IMR-90 (cell line): ENCODE results near the gene STAC. TPM values are rescaled to one million over a fixed set of nuclear protein-coding genes. Genes with fewer than 3 reads are reported as not detected.

Source experiments
- ATAC-seq: fragments of 200-7000 bp; cut with Tn5 transposase; 2 replicates; pipeline ENCODE4 v1.9.1; 2020; ENCODE audit warnings: low read depth, mild to moderate bottlenecking, moderate library complexity
- BruUV-seq: library from RNA; stranded (reverse); fragments of 400-500 nt; replicated peaks from 2 replicates; lab custom pipeline; 2021; lab: Mats Ljungman, UMichigan
- CTCF ChIA-PET: fragments of 300-600 bp; formaldehyde crosslinking; extraction: SDS; loops from one replicate; lab custom pipeline; 2021; ENCODE audit warnings: antibody characterized with exemption; lab: Yijun Ruan, JAX
- POLR2A ChIA-PET: fragments of 300-600 bp; sonication (Branson Sonifier 250); formaldehyde crosslinking; loops from one replicate; lab custom pipeline; 2022; ENCODE audit warnings: antibody characterized with exemption; ENCODE audit not compliant: unreplicated experiment; lab: Charles Lee
- DNase-seq: peaks from one replicate; pipeline ENCODE4 v3.0.0; 2013
- H2AFZ ChIP-seq: replicated peaks from 2 replicates; pipeline ENCODE3; 2013; ENCODE audit warnings: low read length, mild to moderate bottlenecking; ENCODE audit not compliant: poor library complexity
- H2AK5ac ChIP-seq: 2 replicates; pipeline ENCODE4 v1.6.1; 2013; ENCODE audit warnings: low read depth, low read length, inconsistent platforms
- H2AK9ac ChIP-seq: replicated peaks from 2 replicates; pipeline ENCODE3; 2013; ENCODE audit warnings: mild to moderate bottlenecking, low read depth, low read length, moderate library complexity; ENCODE audit not compliant: poor library complexity
- H2BK120ac ChIP-seq: 2 replicates; pipeline ENCODE4 v1.6.1; 2013; ENCODE audit warnings: low read depth, low read length, inconsistent platforms
- H2BK15ac ChIP-seq: 3 replicates; pipeline ENCODE4 v1.6.1; 2013; ENCODE audit warnings: low read depth, low read length, inconsistent platforms
- H2BK20ac ChIP-seq: 2 replicates; pipeline ENCODE4 v1.6.1; 2013; ENCODE audit warnings: low read depth, mild to moderate bottlenecking, inconsistent platforms, low read length, moderate library complexity
- H2BK5ac ChIP-seq: 2 replicates; pipeline ENCODE4 v1.6.1; 2013; ENCODE audit warnings: mild to moderate bottlenecking, low read depth, low read length, inconsistent platforms; ENCODE audit not compliant: poor library complexity, severe bottlenecking
- H3K14ac ChIP-seq: replicated peaks from 2 replicates; pipeline ENCODE4 v1.6.1; 2013; ENCODE audit warnings: low read depth, low read length, inconsistent platforms
- H3K18ac ChIP-seq: 2 replicates; pipeline ENCODE4 v1.6.1; 2013; ENCODE audit warnings: low read depth, low read length, control low read depth
- H3K23ac ChIP-seq: 2 replicates; pipeline ENCODE4 v1.6.1; 2013; ENCODE audit warnings: low read depth, low read length, inconsistent platforms
- H3K27ac ChIP-seq: 2 replicates; pipeline ENCODE4 v1.5.1; 2013; ENCODE audit warnings: mild to moderate bottlenecking, control low read depth, low read length; ENCODE audit not compliant: insufficient read depth
- H3K27me3 ChIP-seq: 2 replicates; pipeline ENCODE4 v1.6.1; 2013; ENCODE audit warnings: low read length; ENCODE audit not compliant: control insufficient read depth, insufficient read depth
- H3K36me3 ChIP-seq: 2 replicates; pipeline ENCODE4 v1.6.1; 2013; ENCODE audit warnings: low read length, mixed read lengths; ENCODE audit not compliant: control insufficient read depth, insufficient read depth
- H3K4ac ChIP-seq: 2 replicates; pipeline ENCODE4 v1.6.1; 2013; ENCODE audit warnings: low read depth, low read length, inconsistent platforms
- H3K4me1 ChIP-seq: 2 replicates; pipeline ENCODE4 v1.6.1; 2013; ENCODE audit warnings: low read length, mixed read lengths; ENCODE audit not compliant: control insufficient read depth, insufficient read depth
- H3K4me2 ChIP-seq: 2 replicates; pipeline ENCODE4 v1.6.1; 2013; ENCODE audit warnings: low read depth, mild to moderate bottlenecking, control low read depth, low read length, moderate library complexity
- H3K4me3 ChIP-seq: 2 replicates; pipeline ENCODE4 v1.5.1; 2013; ENCODE audit warnings: low read depth, mild to moderate bottlenecking, control low read depth, low read length, moderate library complexity; ENCODE audit not compliant: insufficient read depth
- H3K56ac ChIP-seq: 2 replicates; pipeline ENCODE4 v1.6.1; 2013; ENCODE audit warnings: low read length, inconsistent platforms; ENCODE audit not compliant: insufficient read depth; ENCODE audit errors: extremely low read depth
- H3K79me1 ChIP-seq, 2 experiments: 2 replicates each; pipeline ENCODE4 v1.6.1; 2013; ENCODE audit warnings: low read length in 2 of 2, inconsistent platforms in 1 of 2, low read depth in 1 of 2
- H3K9ac ChIP-seq: 2 replicates; pipeline ENCODE4 v1.6.1; 2013; ENCODE audit warnings: low read depth, low read length, control low read depth
- H3K9me1 ChIP-seq: 2 replicates; pipeline ENCODE4 v1.6.1; 2013; ENCODE audit warnings: low read length, inconsistent platforms; ENCODE audit not compliant: insufficient read depth
- H3K9me3 ChIP-seq: 2 replicates; pipeline ENCODE4 v1.6.1; 2013; ENCODE audit warnings: low read length; ENCODE audit not compliant: control insufficient read depth, insufficient read depth
- H4K20me1 ChIP-seq: 2 replicates; pipeline ENCODE4 v1.6.1; 2013; ENCODE audit warnings: low read length, inconsistent platforms; ENCODE audit not compliant: insufficient read depth
- H4K5ac ChIP-seq: 2 replicates; pipeline ENCODE4 v1.6.1; 2013; ENCODE audit warnings: mild to moderate bottlenecking, low read depth, low read length, control low read depth
- H4K8ac ChIP-seq, 2 experiments: 2 replicates each; pipeline ENCODE4 v1.6.1; 2013; ENCODE audit warnings: low read depth in 2 of 2, low read length in 2 of 2, control low read depth in 1 of 2, inconsistent platforms in 1 of 2
- H4K91ac ChIP-seq: 2 replicates; pipeline ENCODE4 v1.6.1; 2013; ENCODE audit warnings: low read depth, low read length, inconsistent platforms; ENCODE audit not compliant: insufficient read depth
- CEBPB ChIP-seq: IDR thresholded peaks from 2 replicates; pipeline ENCODE4 v1.6.1; 2012; ENCODE audit warnings: low read depth, low read length, improper control_type of control experiment
- CHD1 ChIP-seq: IDR thresholded peaks from 2 replicates; pipeline ENCODE4 v1.6.1; 2012; ENCODE audit warnings: low read depth, low read length, improper control_type of control experiment
- CTCF ChIP-seq: conservative IDR thresholded peaks from 2 replicates; pipeline ENCODE4 v1.5.1; 2012; ENCODE audit warnings: mild to moderate bottlenecking, low read depth, low read length, improper control_type of control experiment
- FOS ChIP-seq: fragments of 150-350 bp; IDR thresholded peaks from 2 replicates; pipeline ENCODE4 v1.6.1; 2016; ENCODE audit warnings: low read depth, low read length
- MAFK ChIP-seq: IDR thresholded peaks from 2 replicates; pipeline ENCODE4 v1.6.1; 2012; ENCODE audit warnings: low read depth, low read length, improper control_type of control experiment
- MXI1 ChIP-seq: IDR thresholded peaks from 2 replicates; pipeline ENCODE4 v1.6.1; 2012; ENCODE audit warnings: low read depth, mild to moderate bottlenecking, low read length, moderate library complexity, borderline replicate concordance
- NFE2L2 ChIP-seq: fragments of 150-350 bp; IDR thresholded peaks from 2 replicates; pipeline ENCODE4 v1.6.1; 2016; ENCODE audit warnings: low read depth, mild to moderate bottlenecking, low read length
- POLR2A ChIP-seq: IDR thresholded peaks from 2 replicates; pipeline ENCODE4 v1.6.1; 2012; ENCODE audit warnings: mild to moderate bottlenecking, low read depth, low read length
- RAD21 ChIP-seq: IDR thresholded peaks from 2 replicates; pipeline ENCODE4 v1.6.1; 2012; ENCODE audit warnings: low read length, improper control_type of control experiment
- RCOR1 ChIP-seq: IDR thresholded peaks from 2 replicates; pipeline ENCODE4 v1.6.1; 2012; ENCODE audit warnings: mild to moderate bottlenecking, low read length, improper control_type of control experiment; ENCODE audit not compliant: insufficient replicate concordance
- RFX5 ChIP-seq: IDR thresholded peaks from 2 replicates; pipeline ENCODE4 v1.8.0; 2012; ENCODE audit warnings: low read depth, mild to moderate bottlenecking, low read length, moderate library complexity
- SMC3 ChIP-seq: fragments of 150-350 bp; IDR thresholded peaks from 2 replicates; pipeline ENCODE4 v1.6.1; 2016; ENCODE audit warnings: low read depth, mild to moderate bottlenecking, antibody characterized with exemption, low read length, moderate library complexity
- USF2 ChIP-seq: fragments of 150-350 bp; IDR thresholded peaks from 2 replicates; pipeline ENCODE4 v1.6.1; 2017; ENCODE audit warnings: mild to moderate bottlenecking, antibody characterized with exemption, low read length, low read depth
- WGBS, 2 experiments: methylation state at CpG; one replicate each; pipeline versions ENCODE4 v1.1.5 to v1.1.7; 2013; ENCODE audit warnings: missing lambda C conversion rate in 2 of 2; ENCODE audit not compliant: insufficient read length in 1 of 2; ENCODE audit errors: extremely low coverage in 2 of 2; 5-methylcytosine and 5-hydroxymethylcytosine counted together
- dilution Hi-C: fragments of 300-500 bp; cut with HindIII; formaldehyde crosslinking; loops from one replicate; pipeline ENCODE4 v1.14.3; 2018; ENCODE audit warnings: low sequenced_read_pairs; ENCODE audit not compliant: unreplicated experiment
- in situ Hi-C: fragments of 300-500 bp; cut with MboI; formaldehyde crosslinking; loops from 3 replicates; pipeline ENCODE4 v1.14.3; 2019; ENCODE audit warnings: low sequenced_read_pairs, inconsistent platforms, mixed read lengths
- intact Hi-C: fragments of 100-400 bp; cut with micrococcal nuclease; formaldehyde crosslinking; loops from 2 replicates; pipeline ENCODE4 v1.10.0; 2022
- polyA plus RNA-seq, 3 experiments: library from polyadenylated mRNA; depleted of rRNA; stranded (reverse); fragments of >200 nt; gene quantifications; 2 replicates each; pipeline ENCODE4 v1.2.3, GENCODE V29; 2012; ENCODE audit warnings: low replicate concordance in 1 of 3
- total RNA-seq: library from RNA; depleted of rRNA; stranded (reverse); fragments of >200 nt; gene quantifications from 2 replicates; pipeline ENCODE4 v1.2.3, GENCODE V29; 2012
- TF ChIP-seq, protein P1 (sequence below): fragments of 150-350 bp; IDR thresholded peaks from 2 replicates; pipeline ENCODE4 v1.6.1; 2016; ENCODE audit warnings: low read depth, mild to moderate bottlenecking, low read length, moderate library complexity, borderline replicate concordance

The STAC gene
- total and polyA plus RNA-seq, 2 of the 4 experiments (the other 2 are of a cell fraction): 0.19 to 0.36 TPM

DNA sequence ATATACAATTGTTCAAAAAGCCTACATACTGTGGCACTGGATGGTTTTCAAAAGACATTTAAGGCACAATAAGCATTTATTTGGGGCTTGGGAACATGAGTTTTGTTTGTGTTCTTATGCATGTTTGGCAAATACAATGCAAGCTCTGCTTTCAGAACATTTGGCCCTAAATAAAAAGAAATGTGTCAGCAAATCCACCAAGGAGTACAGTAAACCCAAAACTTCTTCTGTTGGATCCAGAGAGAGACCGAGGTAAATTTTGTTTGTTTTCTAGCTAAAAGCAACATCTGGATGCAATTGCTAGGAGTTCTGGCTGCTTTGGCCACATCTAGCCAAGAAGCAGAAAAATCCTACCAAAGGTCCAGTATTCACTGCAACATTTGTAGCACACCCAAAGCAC, 215.2 kb downstream of the STAC start:
- intact Hi-C loops (no loop called here), in situ Hi-C loops (no loop called here), dilution Hi-C loops (no loop called here)
- BruUV-seq: no TSS peak
- H3K23ac ChIP-seq: no peak overlapping the region
- no peak overlapping the region for H4K91ac ChIP-seq
- no peak overlapping the region for H2BK120ac ChIP-seq
- DNase-seq (no peak), ATAC-seq (no peak)
- H3K4me1 ChIP-seq: no peaks in the 10 kb centered on the region
- no peaks in the 10 kb centered on the region for H3K9me3 ChIP-seq
- no peak overlapping the region for H3K4ac ChIP-seq
- ChIA-PET POLR2A (no interaction called here), CTCF (no interaction called here)
- H2AK5ac ChIP-seq: no peak overlapping the region
- H3K9me1 ChIP-seq: no peaks in the 10 kb centered on the region
- no peak overlapping the region for H3K4me3 ChIP-seq
- no peak overlapping the region for H3K4me2 ChIP-seq
- 20% methylated on average over 1 of the region's 1 CpG; no CpG with 5 or more reads in 1 of the 2 experiments for WGBS, 2 experiments
- no peaks in the 10 kb centered on the region for H4K20me1 ChIP-seq
- no peak for TF ChIP-seq CHD1
- TF ChIP-seq MXI1: no peak
- no peak for TF ChIP-seq USF2
- no peak for TF ChIP-seq MAFK
- TF ChIP-seq RAD21: no peak
- no peak for TF ChIP-seq POLR2A
- no peak for TF ChIP-seq FOS
- TF ChIP-seq, protein P1, sequence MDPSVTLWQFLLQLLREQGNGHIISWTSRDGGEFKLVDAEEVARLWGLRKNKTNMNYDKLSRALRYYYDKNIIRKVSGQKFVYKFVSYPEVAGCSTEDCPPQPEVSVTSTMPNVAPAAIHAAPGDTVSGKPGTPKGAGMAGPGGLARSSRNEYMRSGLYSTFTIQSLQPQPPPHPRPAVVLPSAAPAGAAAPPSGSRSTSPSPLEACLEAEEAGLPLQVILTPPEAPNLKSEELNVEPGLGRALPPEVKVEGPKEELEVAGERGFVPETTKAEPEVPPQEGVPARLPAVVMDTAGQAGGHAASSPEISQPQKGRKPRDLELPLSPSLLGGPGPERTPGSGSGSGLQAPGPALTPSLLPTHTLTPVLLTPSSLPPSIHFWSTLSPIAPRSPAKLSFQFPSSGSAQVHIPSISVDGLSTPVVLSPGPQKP: no peak
- no peak for TF ChIP-seq RCOR1
- no peak for TF ChIP-seq CEBPB
- TF ChIP-seq NFE2L2: no peak
- no peak for TF ChIP-seq CTCF
- no peak for TF ChIP-seq SMC3
- no peak for TF ChIP-seq RFX5
- no peak overlapping the region for H2BK20ac ChIP-seq
- no peak overlapping the region for H3K9ac ChIP-seq
- H2BK5ac ChIP-seq: no peak overlapping the region
- H2AK9ac ChIP-seq: no peak overlapping the region
- H3K27ac ChIP-seq: no peak overlapping the region
- no peak overlapping the region for H3K18ac ChIP-seq
- no peak overlapping the region for H4K8ac ChIP-seq
- H2AFZ ChIP-seq: no peak overlapping the region
- H2BK15ac ChIP-seq: no peak overlapping the region
- no peak overlapping the region for H4K5ac ChIP-seq
- H3K56ac ChIP-seq: no peak overlapping the region
- no peaks in the 10 kb centered on the region for H3K36me3 ChIP-seq
- H3K79me1 ChIP-seq: no peaks in the 10 kb centered on the region
- no peaks in the 10 kb centered on the region; the same call in 1 of the 2 replicates for H3K27me3 ChIP-seq
- H3K14ac ChIP-seq: no peak overlapping the region
